HepG2 (cell line): ENCODE results near the gene CRABP1.

Experiments
- CBX1 ChIP-seq: IDR thresholded peaks from one replicate; pipeline ENCODE4 v1.6.1; 2016; ENCODE audit warnings: antibody characterized with exemption, low read depth
- CREM ChIP-seq, 2 experiments: sonication (generic) in 1 of 2; formaldehyde crosslinking in 1 of 2; IDR thresholded peaks; 2 replicates each; pipeline versions ENCODE4 v1.4.0 to v1.6.1; 2016 to 2020; ENCODE audit warnings: antibody characterized with exemption in 1 of 2, mild to moderate bottlenecking in 1 of 2, missing genetic modification reagents in 1 of 2
- EZH2 ChIP-seq: conservative IDR thresholded peaks from 2 replicates; pipeline ENCODE4 v1.6.1; 2012; ENCODE audit warnings: mild to moderate bottlenecking, low read depth, low read length, moderate library complexity
- FOXM1 ChIP-seq: sonication (generic); formaldehyde crosslinking; IDR thresholded peaks from 2 replicates; pipeline ENCODE4 v1.5.0; 2020; ENCODE audit warnings: missing genetic modification reagents
- HCFC1 ChIP-seq: fragments of 150-350 bp; IDR thresholded peaks from 2 replicates; pipeline ENCODE4 v1.6.1; 2014; ENCODE audit warnings: low read depth, low read length
- HIVEP1 ChIP-seq: sonication (generic); formaldehyde crosslinking; IDR thresholded peaks from 2 replicates; pipeline ENCODE4 v1.4.0; 2020; ENCODE audit warnings: mild to moderate bottlenecking, missing genetic modification reagents
- NR1H2 ChIP-seq: sonication (generic); formaldehyde crosslinking; IDR thresholded peaks from 2 replicates; pipeline ENCODE4 v1.8.1; 2022; ENCODE audit warnings: low read depth, missing genetic modification reagents, borderline replicate concordance
- SNAPC2 ChIP-seq: sonication (generic); formaldehyde crosslinking; IDR thresholded peaks from 2 replicates; pipeline ENCODE4 v1.8.1; 2022; ENCODE audit warnings: mild to moderate bottlenecking, missing genetic modification reagents
- SP1 ChIP-seq, 2 experiments: fragments of 450-650 bp in 1 of 2; sonication (generic) in 1 of 2; formaldehyde crosslinking in 1 of 2; IDR thresholded peaks; 2 replicates each; pipeline versions ENCODE4 v1.4.0 to v1.6.1; 2016 to 2020; ENCODE audit warnings: missing genetic modification reagents in 1 of 2
- ZNF768 ChIP-seq: sonication (generic); formaldehyde crosslinking; IDR thresholded peaks from 2 replicates; pipeline ENCODE4 v1.4.0; 2020; ENCODE audit warnings: missing genetic modification reagents
- TF ChIP-seq, protein P1 (sequence below): sonication (generic); formaldehyde crosslinking; IDR thresholded peaks from 2 replicates; pipeline ENCODE4 v1.4.0; 2020; ENCODE audit warnings: mild to moderate bottlenecking, missing genetic modification reagents
- TF ChIP-seq, protein P2 (sequence below): sonication (generic); formaldehyde crosslinking; IDR thresholded peaks from 2 replicates; pipeline ENCODE4 v1.4.0; 2020; ENCODE audit warnings: missing genetic modification reagents
- TF ChIP-seq, protein P3 (sequence below): sonication (generic); formaldehyde crosslinking; IDR thresholded peaks from 2 replicates; pipeline ENCODE4 v1.4.0; 2020; ENCODE audit warnings: missing genetic modification reagents

DNA sequence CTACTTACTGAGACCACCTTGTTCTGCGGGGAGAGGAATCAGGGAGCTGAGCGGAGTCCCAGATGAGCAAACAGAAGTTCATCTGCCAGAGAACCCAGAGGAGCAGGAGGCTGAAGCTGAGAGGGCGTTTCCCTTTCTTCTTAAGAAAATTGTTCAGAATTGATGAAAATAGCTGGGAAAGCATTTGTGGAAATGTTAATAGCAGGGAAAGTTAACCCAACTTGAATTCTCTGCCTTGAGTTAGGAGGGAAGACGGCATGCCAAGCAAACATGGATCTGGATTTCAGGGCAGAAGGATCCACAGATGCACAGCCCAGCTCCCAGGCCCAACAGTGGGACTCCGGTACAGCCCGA, 23.2 kb downstream of the CRABP1 start:
- TF ChIP-seq, protein P1, sequence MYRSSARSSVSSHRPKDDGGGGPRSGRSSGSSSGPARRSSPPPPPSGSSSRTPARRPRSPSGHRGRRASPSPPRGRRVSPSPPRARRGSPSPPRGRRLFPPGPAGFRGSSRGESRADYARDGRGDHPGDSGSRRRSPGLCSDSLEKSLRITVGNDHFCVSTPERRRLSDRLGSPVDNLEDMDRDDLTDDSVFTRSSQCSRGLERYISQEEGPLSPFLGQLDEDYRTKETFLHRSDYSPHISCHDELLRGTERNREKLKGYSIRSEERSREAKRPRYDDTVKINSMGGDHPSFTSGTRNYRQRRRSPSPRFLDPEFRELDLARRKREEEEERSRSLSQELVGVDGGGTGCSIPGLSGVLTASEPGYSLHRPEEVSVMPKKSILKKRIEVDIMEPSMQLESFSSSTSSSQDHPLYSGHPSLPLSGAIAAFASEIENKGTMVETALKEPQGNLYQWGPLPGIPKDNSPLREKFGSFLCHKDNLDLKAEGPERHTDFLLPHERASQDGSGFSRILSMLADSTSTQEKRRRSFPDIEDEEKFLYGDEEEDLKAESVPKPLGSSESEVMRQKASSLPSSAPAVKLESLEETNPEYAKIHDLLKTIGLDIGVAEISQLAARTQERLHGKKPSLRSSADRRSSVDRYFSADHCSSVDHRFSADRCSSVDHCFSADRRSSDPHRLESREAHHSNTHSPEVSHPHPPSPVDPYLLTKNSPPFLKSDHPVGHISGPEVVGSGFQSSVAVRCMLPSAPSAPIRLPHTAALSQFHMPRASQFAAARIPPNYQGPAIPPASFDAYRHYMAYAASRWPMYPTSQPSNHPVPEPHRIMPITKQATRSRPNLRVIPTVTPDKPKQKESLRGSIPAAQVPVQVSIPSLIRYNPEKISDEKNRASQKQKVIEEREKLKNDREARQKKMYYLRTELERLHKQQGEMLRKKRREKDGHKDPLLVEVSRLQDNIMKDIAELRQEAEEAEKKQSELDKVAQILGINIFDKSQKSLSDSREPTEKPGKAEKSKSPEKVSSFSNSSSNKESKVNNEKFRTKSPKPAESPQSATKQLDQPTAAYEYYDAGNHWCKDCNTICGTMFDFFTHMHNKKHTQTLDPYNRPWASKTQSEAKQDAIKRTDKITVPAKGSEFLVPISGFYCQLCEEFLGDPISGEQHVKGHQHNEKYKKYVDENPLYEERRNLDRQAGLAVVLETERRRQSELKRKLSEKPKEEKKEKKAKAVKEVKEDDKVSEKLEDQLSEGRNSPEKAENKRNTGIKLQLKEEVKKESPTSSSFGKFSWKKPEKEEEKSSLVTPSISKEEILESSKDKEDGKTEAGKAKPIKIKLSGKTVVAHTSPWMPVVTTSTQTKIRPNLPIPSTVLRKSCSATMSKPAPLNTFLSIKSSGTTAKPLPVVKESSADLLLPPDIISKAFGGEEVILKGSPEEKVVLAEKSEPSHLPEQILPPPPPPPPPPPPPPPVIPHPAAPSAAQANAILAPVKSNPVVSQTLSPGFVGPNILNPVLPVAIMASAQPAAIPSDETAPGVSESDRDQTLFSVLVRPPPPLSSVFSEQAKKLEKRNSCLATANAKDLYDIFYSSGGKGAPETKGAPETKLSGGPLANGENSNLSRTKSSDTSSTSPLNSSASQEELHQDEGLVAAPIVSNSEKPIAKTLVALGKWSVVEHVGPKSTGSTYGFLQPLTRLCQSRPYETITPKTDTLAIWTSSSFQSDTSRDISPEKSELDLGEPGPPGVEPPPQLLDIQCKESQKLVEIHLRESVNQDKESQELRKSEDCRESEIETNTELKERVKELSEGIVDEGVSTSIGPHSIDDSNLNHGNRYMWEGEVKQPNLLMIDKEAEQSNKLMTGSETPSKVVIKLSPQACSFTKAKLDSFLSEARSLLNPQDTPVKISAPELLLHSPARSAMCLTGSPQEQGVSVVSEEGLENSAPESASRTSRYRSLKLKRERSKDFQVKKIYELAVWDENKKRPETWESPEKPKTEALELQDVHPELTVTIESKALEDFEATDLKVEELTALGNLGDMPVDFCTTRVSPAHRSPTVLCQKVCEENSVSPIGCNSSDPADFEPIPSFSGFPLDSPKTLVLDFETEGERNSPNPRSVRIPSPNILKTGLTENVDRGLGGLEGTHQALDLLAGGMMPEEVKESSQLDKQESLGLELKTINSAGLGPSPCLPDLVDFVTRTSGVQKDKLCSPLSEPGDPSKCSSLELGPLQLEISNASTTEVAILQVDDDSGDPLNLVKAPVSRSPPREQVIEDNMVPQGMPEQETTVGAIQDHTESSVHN (CRISPR knock-in tag): no peak
- TF ChIP-seq EZH2: no peak
- TF ChIP-seq FOXM1 (CRISPR knock-in tag): no peak
- no peak for TF ChIP-seq ZNF768 (CRISPR knock-in tag)
- TF ChIP-seq CREM (IDR thresholded peaks at IDR 0.05): no peak
- no peak for TF ChIP-seq CREM (CRISPR knock-in tag; IDR thresholded peaks at IDR 0.05)
- TF ChIP-seq, protein P2, sequence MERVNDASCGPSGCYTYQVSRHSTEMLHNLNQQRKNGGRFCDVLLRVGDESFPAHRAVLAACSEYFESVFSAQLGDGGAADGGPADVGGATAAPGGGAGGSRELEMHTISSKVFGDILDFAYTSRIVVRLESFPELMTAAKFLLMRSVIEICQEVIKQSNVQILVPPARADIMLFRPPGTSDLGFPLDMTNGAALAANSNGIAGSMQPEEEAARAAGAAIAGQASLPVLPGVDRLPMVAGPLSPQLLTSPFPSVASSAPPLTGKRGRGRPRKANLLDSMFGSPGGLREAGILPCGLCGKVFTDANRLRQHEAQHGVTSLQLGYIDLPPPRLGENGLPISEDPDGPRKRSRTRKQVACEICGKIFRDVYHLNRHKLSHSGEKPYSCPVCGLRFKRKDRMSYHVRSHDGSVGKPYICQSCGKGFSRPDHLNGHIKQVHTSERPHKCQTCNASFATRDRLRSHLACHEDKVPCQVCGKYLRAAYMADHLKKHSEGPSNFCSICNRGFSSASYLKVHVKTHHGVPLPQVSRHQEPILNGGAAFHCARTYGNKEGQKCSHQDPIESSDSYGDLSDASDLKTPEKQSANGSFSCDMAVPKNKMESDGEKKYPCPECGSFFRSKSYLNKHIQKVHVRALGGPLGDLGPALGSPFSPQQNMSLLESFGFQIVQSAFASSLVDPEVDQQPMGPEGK (CRISPR knock-in tag): no peak
- no peak for TF ChIP-seq SP1 (IDR thresholded peaks at IDR 0.05)
- no peak for TF ChIP-seq SP1 (CRISPR knock-in tag; IDR thresholded peaks at IDR 0.05)
- TF ChIP-seq SNAPC2: no peak
- no peak for TF ChIP-seq CBX1
- TF ChIP-seq NR1H2: no peak
- TF ChIP-seq HIVEP1: no peak
- TF ChIP-seq, protein P3, sequence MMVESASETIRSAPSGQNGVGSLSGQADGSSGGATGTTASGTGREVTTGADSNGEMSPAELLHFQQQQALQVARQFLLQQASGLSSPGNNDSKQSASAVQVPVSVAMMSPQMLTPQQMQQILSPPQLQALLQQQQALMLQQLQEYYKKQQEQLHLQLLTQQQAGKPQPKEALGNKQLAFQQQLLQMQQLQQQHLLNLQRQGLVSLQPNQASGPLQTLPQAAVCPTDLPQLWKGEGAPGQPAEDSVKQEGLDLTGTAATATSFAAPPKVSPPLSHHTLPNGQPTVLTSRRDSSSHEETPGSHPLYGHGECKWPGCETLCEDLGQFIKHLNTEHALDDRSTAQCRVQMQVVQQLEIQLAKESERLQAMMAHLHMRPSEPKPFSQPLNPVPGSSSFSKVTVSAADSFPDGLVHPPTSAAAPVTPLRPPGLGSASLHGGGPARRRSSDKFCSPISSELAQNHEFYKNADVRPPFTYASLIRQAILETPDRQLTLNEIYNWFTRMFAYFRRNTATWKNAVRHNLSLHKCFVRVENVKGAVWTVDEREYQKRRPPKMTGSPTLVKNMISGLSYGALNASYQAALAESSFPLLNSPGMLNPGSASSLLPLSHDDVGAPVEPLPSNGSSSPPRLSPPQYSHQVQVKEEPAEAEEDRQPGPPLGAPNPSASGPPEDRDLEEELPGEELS (CRISPR knock-in tag): no peak
- TF ChIP-seq HCFC1: no peak
